GM12874 (cell line): Measurements from ENCODE around the gene RB1.

ENCODE experiments used
- CTCF ChIP-seq: IDR thresholded peaks from 2 replicates; pipeline ENCODE4 v1.5.1; 2011; ENCODE audit warnings: low read depth, mild to moderate bottlenecking, control low read depth, low read length, moderate library complexity; ENCODE audit not compliant: insufficient read depth

The RB1 gene

GRCh38 chr13:48510698-48511097, 207.1 kb downstream of the RB1 start:
- no peak for TF ChIP-seq CTCF

GRCh38 chr13:48511621-48512230, 208.2 kb downstream of the RB1 start:
- no peak for TF ChIP-seq CTCF

GRCh38 chr13:48514793-48515192, 211.2 kb downstream of the RB1 start:
- no peak for TF ChIP-seq CTCF

- no peak for TF ChIP-seq CTCF
These were observed 212.2 kb downstream of the RB1 start for GRCh38 chr13:48515732-48516131.

- TF ChIP-seq CTCF: no peak
These were observed 214.5 kb downstream of the RB1 start for GRCh38 chr13:48518083-48518482.

- TF ChIP-seq CTCF: no peak
These were observed 222.7 kb downstream of the RB1 start for GRCh38 chr13:48526286-48526685.

GRCh38 chr13:48527955-48528354, 224.4 kb downstream of the RB1 start:
- no peak for TF ChIP-seq CTCF
